HepG2 (cell line): ENCODE measurements around the gene NPAS2. TPM values are rescaled to one million over a fixed set of nuclear protein-coding genes. Genes with fewer than 3 reads are reported as not detected.

Experiments used
- ATF5 ChIP-seq: sonication (generic); formaldehyde crosslinking; IDR thresholded peaks from 2 replicates; pipeline ENCODE4 v1.4.0; 2020; ENCODE audit warnings: mild to moderate bottlenecking, low read depth, missing genetic modification reagents
- BHLHE40 ChIP-seq: IDR thresholded peaks from 2 replicates; pipeline ENCODE4 v1.6.1; 2011; ENCODE audit warnings: low read length, improper control_type of control experiment
- EHMT2 ChIP-seq: fragments of 200-600 bp; sonication (generic); IDR thresholded peaks from 2 replicates; pipeline ENCODE4 v1.7.0; 2017; ENCODE audit warnings: antibody characterized with exemption, low read depth, low read length, borderline replicate concordance
- FOSL2 ChIP-seq: sonication (generic); formaldehyde crosslinking; IDR thresholded peaks from 2 replicates; pipeline ENCODE4 v1.4.0; 2020; ENCODE audit warnings: missing genetic modification reagents
- MAF1 ChIP-seq: sonication (generic); formaldehyde crosslinking; IDR thresholded peaks from 2 replicates; pipeline ENCODE4 v1.5.0; 2020; ENCODE audit warnings: missing genetic modification reagents, borderline replicate concordance
- MEIS1 ChIP-seq: sonication (generic); formaldehyde crosslinking; IDR thresholded peaks from 2 replicates; pipeline ENCODE4 v1.9.0; 2021; ENCODE audit warnings: mild to moderate bottlenecking, missing genetic modification reagents, moderate library complexity, borderline replicate concordance
- NR2C2 ChIP-seq: sonication (generic); formaldehyde crosslinking; IDR thresholded peaks from 2 replicates; pipeline ENCODE4 v1.4.0; 2020; ENCODE audit warnings: missing genetic modification reagents, mild to moderate bottlenecking, moderate library complexity, borderline replicate concordance
- PATZ1 ChIP-seq: sonication (generic); formaldehyde crosslinking; IDR thresholded peaks from 2 replicates; pipeline ENCODE4 v1.4.0; 2020; ENCODE audit warnings: missing genetic modification reagents
- TBL1XR1 ChIP-seq: fragments of 150-350 bp; IDR thresholded peaks from 2 replicates; pipeline ENCODE4 v1.6.1; 2014; ENCODE audit warnings: borderline replicate concordance, low read length; ENCODE audit not compliant: partially characterized antibody
- ZBTB44 ChIP-seq: sonication (generic); formaldehyde crosslinking; IDR thresholded peaks from 2 replicates; pipeline ENCODE4 v1.4.0; 2020; ENCODE audit warnings: missing genetic modification reagents
- ZNF124 ChIP-seq: sonication (generic); formaldehyde crosslinking; IDR thresholded peaks from 2 replicates; pipeline ENCODE4 v1.4.0; 2020; ENCODE audit warnings: missing genetic modification reagents
- ZNF318 ChIP-seq: sonication (generic); formaldehyde crosslinking; IDR thresholded peaks from 2 replicates; pipeline ENCODE4 v1.4.0; 2020; ENCODE audit warnings: mild to moderate bottlenecking, missing genetic modification reagents
- ZNF333 ChIP-seq: sonication (generic); formaldehyde crosslinking; IDR thresholded peaks from 2 replicates; pipeline ENCODE4 v1.4.0; 2020; ENCODE audit warnings: mild to moderate bottlenecking, missing genetic modification reagents, borderline replicate concordance
- ZNF598 ChIP-seq: sonication (generic); formaldehyde crosslinking; IDR thresholded peaks from 2 replicates; pipeline ENCODE4 v1.5.1; 2020; ENCODE audit warnings: mild to moderate bottlenecking, missing genetic modification reagents, borderline replicate concordance
- ZSCAN29 ChIP-seq: sonication (generic); formaldehyde crosslinking; conservative IDR thresholded peaks from 2 replicates; pipeline ENCODE4 v1.4.0; 2020; ENCODE audit warnings: mild to moderate bottlenecking, missing genetic modification reagents
- polyA plus RNA-seq, 8 experiments: library from polyadenylated mRNA; depleted of rRNA in 3 of 8; stranded (reverse) in 7 of 8; unstranded in 1 of 8; fragments of >200 nt; fragmentation: Illumina TruSeq in 4 of 8; extraction: Trizol in 4 of 8; gene quantifications; 2 replicates each; pipeline versions ENCODE4 v1.2.1 to v1.2.3, GENCODE V29; 2011 to 2016; ENCODE audit warnings: low read depth in 4 of 8, missing spikeins in 1 of 8, mixed read lengths in 1 of 8; ENCODE audit not compliant: insufficient read depth in 1 of 8
- total RNA-seq, 5 experiments: library from RNA; depleted of rRNA; stranded (reverse); fragments of >200 nt; fragmentation: Illumina TruSeq; extraction: Trizol; gene quantifications; 2 replicates each; pipeline ENCODE4 v1.2.3, GENCODE V29; 2016; ENCODE audit warnings: low read depth in 1 of 5

Gene NPAS2
- total and polyA plus RNA-seq, 2 of the 13 experiments (the other 11 are each of a cell fraction or from before 2014, with no cell fraction given): 14.8 to 37.5 TPM

GRCh38 chr2:100780203-100781008 is 39.5 kb upstream of the NPAS2 start (continued):
- TF ChIP-seq ZNF318 (CRISPR knock-in tag) (peak; percentile 17; the same call in 1 of the 2 replicates), FOSL2 (CRISPR knock-in tag) (peak; percentile 98), PATZ1 (CRISPR knock-in tag) (peak; percentile 88), BHLHE40 (peak; percentile 91), ZNF333 (CRISPR knock-in tag) (peak; percentile 65; the same call in 1 of the 2 replicates), MEIS1 (peak; percentile 82; the same call in 1 of the 2 replicates), ZNF124 (CRISPR knock-in tag) (peak; percentile 93; the same call in 1 of the 2 replicates), ZBTB44 (no peak), NR2C2 (CRISPR knock-in tag) (peak; percentile 83), MAF1 (CRISPR knock-in tag) (peak; percentile 68; the same call in 1 of the 2 replicates), TBL1XR1 (peak; percentile 87), EHMT2 (peak; percentile 80; the same call in 1 of the 2 replicates), ZSCAN29 (CRISPR knock-in tag) (peak; percentile 99), ZNF598 (no peak), ATF5 (CRISPR knock-in tag) (no peak)
